IMR-90 (cell line): ENCODE data around the gene PALLD. TPM values are rescaled to one million over a fixed set of nuclear protein-coding genes. Genes with fewer than 3 reads are reported as not detected.
A peak's percentile ranks its signal among the peaks of the same experiment; 100 is the strongest.

ENCODE experiments used
- ATAC-seq: fragments of 200-7000 bp; cut with Tn5 transposase; 2 replicates; pipeline ENCODE4 v1.9.1; 2020; ENCODE audit warnings: low read depth, mild to moderate bottlenecking, moderate library complexity
- BruUV-seq: library from RNA; stranded (reverse); fragments of 400-500 nt; replicated peaks from 2 replicates; lab custom pipeline; 2021; lab: Mats Ljungman, UMichigan
- CTCF ChIA-PET: fragments of 300-600 bp; formaldehyde crosslinking; extraction: SDS; loops from one replicate; lab custom pipeline; 2021; ENCODE audit warnings: antibody characterized with exemption; lab: Yijun Ruan, JAX
- POLR2A ChIA-PET: fragments of 300-600 bp; sonication (Branson Sonifier 250); formaldehyde crosslinking; loops from one replicate; lab custom pipeline; 2022; ENCODE audit warnings: antibody characterized with exemption; ENCODE audit not compliant: unreplicated experiment; lab: Charles Lee
- DNase-seq: peaks from one replicate; pipeline ENCODE4 v3.0.0; 2013
- H2AFZ ChIP-seq: replicated peaks from 2 replicates; pipeline ENCODE3; 2013; ENCODE audit warnings: low read length, mild to moderate bottlenecking; ENCODE audit not compliant: poor library complexity
- H2AK5ac ChIP-seq: 2 replicates; pipeline ENCODE4 v1.6.1; 2013; ENCODE audit warnings: low read depth, low read length, inconsistent platforms
- H2AK9ac ChIP-seq: replicated peaks from 2 replicates; pipeline ENCODE3; 2013; ENCODE audit warnings: mild to moderate bottlenecking, low read depth, low read length, moderate library complexity; ENCODE audit not compliant: poor library complexity
- H2BK120ac ChIP-seq: 2 replicates; pipeline ENCODE4 v1.6.1; 2013; ENCODE audit warnings: low read depth, low read length, inconsistent platforms
- H2BK15ac ChIP-seq: 3 replicates; pipeline ENCODE4 v1.6.1; 2013; ENCODE audit warnings: low read depth, low read length, inconsistent platforms
- H2BK20ac ChIP-seq: 2 replicates; pipeline ENCODE4 v1.6.1; 2013; ENCODE audit warnings: low read depth, mild to moderate bottlenecking, inconsistent platforms, low read length, moderate library complexity
- H2BK5ac ChIP-seq: 2 replicates; pipeline ENCODE4 v1.6.1; 2013; ENCODE audit warnings: mild to moderate bottlenecking, low read depth, low read length, inconsistent platforms; ENCODE audit not compliant: poor library complexity, severe bottlenecking
- H3K14ac ChIP-seq: replicated peaks from 2 replicates; pipeline ENCODE4 v1.6.1; 2013; ENCODE audit warnings: low read depth, low read length, inconsistent platforms
- H3K18ac ChIP-seq: 2 replicates; pipeline ENCODE4 v1.6.1; 2013; ENCODE audit warnings: low read depth, low read length, control low read depth
- H3K23ac ChIP-seq: 2 replicates; pipeline ENCODE4 v1.6.1; 2013; ENCODE audit warnings: low read depth, low read length, inconsistent platforms
- H3K27ac ChIP-seq: 2 replicates; pipeline ENCODE4 v1.5.1; 2013; ENCODE audit warnings: mild to moderate bottlenecking, control low read depth, low read length; ENCODE audit not compliant: insufficient read depth
- H3K27me3 ChIP-seq: 2 replicates; pipeline ENCODE4 v1.6.1; 2013; ENCODE audit warnings: low read length; ENCODE audit not compliant: control insufficient read depth, insufficient read depth
- H3K36me3 ChIP-seq: 2 replicates; pipeline ENCODE4 v1.6.1; 2013; ENCODE audit warnings: low read length, mixed read lengths; ENCODE audit not compliant: control insufficient read depth, insufficient read depth
- H3K4ac ChIP-seq: 2 replicates; pipeline ENCODE4 v1.6.1; 2013; ENCODE audit warnings: low read depth, low read length, inconsistent platforms
- H3K4me1 ChIP-seq: 2 replicates; pipeline ENCODE4 v1.6.1; 2013; ENCODE audit warnings: low read length, mixed read lengths; ENCODE audit not compliant: control insufficient read depth, insufficient read depth
- H3K4me2 ChIP-seq: 2 replicates; pipeline ENCODE4 v1.6.1; 2013; ENCODE audit warnings: low read depth, mild to moderate bottlenecking, control low read depth, low read length, moderate library complexity
- H3K4me3 ChIP-seq: 2 replicates; pipeline ENCODE4 v1.5.1; 2013; ENCODE audit warnings: low read depth, mild to moderate bottlenecking, control low read depth, low read length, moderate library complexity; ENCODE audit not compliant: insufficient read depth
- H3K56ac ChIP-seq: 2 replicates; pipeline ENCODE4 v1.6.1; 2013; ENCODE audit warnings: low read length, inconsistent platforms; ENCODE audit not compliant: insufficient read depth; ENCODE audit errors: extremely low read depth
- H3K79me1 ChIP-seq, 2 experiments: 2 replicates each; pipeline ENCODE4 v1.6.1; 2013; ENCODE audit warnings: low read length in 2 of 2, inconsistent platforms in 1 of 2, low read depth in 1 of 2
- H3K9ac ChIP-seq: 2 replicates; pipeline ENCODE4 v1.6.1; 2013; ENCODE audit warnings: low read depth, low read length, control low read depth
- H3K9me1 ChIP-seq: 2 replicates; pipeline ENCODE4 v1.6.1; 2013; ENCODE audit warnings: low read length, inconsistent platforms; ENCODE audit not compliant: insufficient read depth
- H3K9me3 ChIP-seq: 2 replicates; pipeline ENCODE4 v1.6.1; 2013; ENCODE audit warnings: low read length; ENCODE audit not compliant: control insufficient read depth, insufficient read depth
- H4K20me1 ChIP-seq: 2 replicates; pipeline ENCODE4 v1.6.1; 2013; ENCODE audit warnings: low read length, inconsistent platforms; ENCODE audit not compliant: insufficient read depth
- H4K5ac ChIP-seq: 2 replicates; pipeline ENCODE4 v1.6.1; 2013; ENCODE audit warnings: mild to moderate bottlenecking, low read depth, low read length, control low read depth
- H4K8ac ChIP-seq, 2 experiments: 2 replicates each; pipeline ENCODE4 v1.6.1; 2013; ENCODE audit warnings: low read depth in 2 of 2, low read length in 2 of 2, control low read depth in 1 of 2, inconsistent platforms in 1 of 2
- H4K91ac ChIP-seq: 2 replicates; pipeline ENCODE4 v1.6.1; 2013; ENCODE audit warnings: low read depth, low read length, inconsistent platforms; ENCODE audit not compliant: insufficient read depth
- CEBPB ChIP-seq: IDR thresholded peaks from 2 replicates; pipeline ENCODE4 v1.6.1; 2012; ENCODE audit warnings: low read depth, low read length, improper control_type of control experiment
- RAD21 ChIP-seq: IDR thresholded peaks from 2 replicates; pipeline ENCODE4 v1.6.1; 2012; ENCODE audit warnings: low read length, improper control_type of control experiment
- WGBS, 2 experiments: methylation state at CpG; one replicate each; pipeline versions ENCODE4 v1.1.5 to v1.1.7; 2013; ENCODE audit warnings: missing lambda C conversion rate in 2 of 2; ENCODE audit not compliant: insufficient read length in 1 of 2; ENCODE audit errors: extremely low coverage in 2 of 2; 5-methylcytosine and 5-hydroxymethylcytosine counted together
- dilution Hi-C: fragments of 300-500 bp; cut with HindIII; formaldehyde crosslinking; loops from one replicate; pipeline ENCODE4 v1.14.3; 2018; ENCODE audit warnings: low sequenced_read_pairs; ENCODE audit not compliant: unreplicated experiment
- in situ Hi-C: fragments of 300-500 bp; cut with MboI; formaldehyde crosslinking; loops from 3 replicates; pipeline ENCODE4 v1.14.3; 2019; ENCODE audit warnings: low sequenced_read_pairs, inconsistent platforms, mixed read lengths
- intact Hi-C: fragments of 100-400 bp; cut with micrococcal nuclease; formaldehyde crosslinking; loops from 2 replicates; pipeline ENCODE4 v1.10.0; 2022
- polyA plus RNA-seq, 3 experiments: library from polyadenylated mRNA; depleted of rRNA; stranded (reverse); fragments of >200 nt; gene quantifications; 2 replicates each; pipeline ENCODE4 v1.2.3, GENCODE V29; 2012; ENCODE audit warnings: low replicate concordance in 1 of 3
- total RNA-seq: library from RNA; depleted of rRNA; stranded (reverse); fragments of >200 nt; gene quantifications from 2 replicates; pipeline ENCODE4 v1.2.3, GENCODE V29; 2012

The PALLD gene
- total and polyA plus RNA-seq, 2 of the 4 experiments (the other 2 are of a cell fraction) = 91.0 to 91.9 TPM

DNA sequence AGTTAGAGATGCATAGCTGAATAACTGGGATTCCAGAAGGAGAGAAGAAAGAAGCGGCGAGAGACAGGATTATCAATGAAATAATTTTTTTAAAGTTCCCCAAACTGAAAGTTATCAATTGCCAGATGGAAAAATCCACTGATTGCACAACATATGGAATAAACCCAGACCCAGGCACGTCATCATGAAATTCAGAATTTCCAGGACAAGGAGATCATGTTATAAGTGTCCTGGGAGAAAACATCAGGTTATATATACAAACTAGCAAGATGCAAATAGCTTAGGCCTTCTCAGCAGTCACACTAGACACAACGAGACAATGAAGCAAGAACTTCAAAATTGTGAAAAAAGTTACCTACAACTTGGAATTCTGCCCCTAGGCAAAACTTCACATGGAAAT lies 200.0 kb downstream of the PALLD start:
- POLR2A ChIA-PET = no interaction called here
- intact Hi-C loops = loop anchor here (10.0 kb wide), 2 partner anchors 182 to 382 kb away; partner anchors contain the start of gene DDX60

More for the DNA sequence above, 200.0 kb downstream of the PALLD start:
- Histone ChIP-seq H2BK120ac (no peak overlapping the region), H3K27me3 (no peaks in the 10 kb centered on the region), H3K18ac (no peak overlapping the region), H3K79me1 (no peaks in the 10 kb centered on the region), H2AK9ac (no peak overlapping the region), H3K27ac (no peak overlapping the region), H3K23ac (no peak overlapping the region), H3K4me2 (no peak overlapping the region), H2AFZ (no peak overlapping the region), H3K36me3 (no peaks in the 10 kb centered on the region), H4K5ac (no peak overlapping the region), H3K9ac (no peak overlapping the region), H3K9me1 (no peaks in the 10 kb centered on the region), H3K14ac (no peak overlapping the region), H3K9me3 (no peaks in the 10 kb centered on the region), H4K91ac (no peak overlapping the region), H3K56ac (no peak overlapping the region), H4K20me1 (no peaks in the 10 kb centered on the region), H3K4me3 (no peak overlapping the region), H2BK15ac (no peak overlapping the region), H4K8ac (no peak overlapping the region), H2AK5ac (no peak overlapping the region), H3K4ac (no peak overlapping the region), H2BK20ac (no peak overlapping the region), H2BK5ac (no peak overlapping the region), H3K4me1 (peaks cover 14% of the 10 kb centered on the region)
- ATAC-seq (no peak), DNase-seq (no peak)
- WGBS, 2 experiments = 67% methylated on average over 2 of the region's 4 CpGs; no CpG with 5 or more reads in 1 of the 2 experiments
- BruUV-seq = no TSS peak
- TF ChIP-seq RAD21 = no peak
- TF ChIP-seq CEBPB = peak; percentile 56
- dilution Hi-C loops = no loop called here
- CTCF ChIA-PET = interaction anchor here (1.6 kb wide), 2 partner anchors 11 to 111 kb away, joined by 6 read pairs; no protein-coding TSS in a partner anchor
- in situ Hi-C loops = loop anchor here (25.0 kb wide), 1 partner anchor 510 kb away; no protein-coding TSS in a partner anchor
